Measurements from ENCODE around the gene DLX6.

DLX6 gene

DNA sequence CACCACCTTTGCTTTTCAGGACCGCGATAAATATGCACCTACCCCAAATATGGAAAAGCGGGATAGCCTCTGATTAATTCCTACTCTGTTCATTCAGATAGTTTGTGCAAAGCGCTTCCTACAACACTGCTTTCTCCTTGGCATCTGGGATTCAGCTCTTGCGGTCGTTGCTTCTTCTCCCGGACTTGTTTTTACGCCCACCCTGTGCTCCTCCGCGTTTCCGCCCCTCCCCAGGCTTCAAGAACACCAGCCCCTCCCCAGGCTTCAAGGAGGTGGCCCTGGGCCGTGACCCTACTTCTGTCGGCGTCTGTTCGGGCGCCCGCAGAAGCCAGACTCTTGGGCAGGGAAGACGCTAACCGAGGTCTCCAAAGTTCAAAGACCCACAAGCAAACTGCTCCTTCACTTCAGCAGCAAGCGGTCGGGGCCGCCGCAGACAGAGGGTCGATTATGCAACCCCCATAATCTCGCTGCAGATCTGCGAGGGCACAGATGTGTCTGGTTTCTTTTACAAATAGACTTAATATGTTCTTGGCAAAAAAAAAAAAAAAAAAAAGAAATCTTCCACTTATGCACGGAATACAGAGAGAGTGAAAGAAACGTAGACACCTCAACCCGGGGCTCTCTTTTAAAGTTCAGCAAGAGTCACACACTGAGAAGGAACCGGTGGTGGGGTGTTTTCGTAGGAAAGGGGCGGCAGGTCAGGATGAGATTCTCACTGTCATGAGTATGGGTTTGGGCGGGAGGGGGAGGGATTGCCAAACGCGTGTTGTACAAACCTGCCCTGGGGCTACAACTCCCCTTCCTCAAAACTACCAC, 17.3 kb downstream of the DLX6 start:
- H3K4me3 ChIP-seq (ENCODE audit: low read depth, low read length), result no peak overlapping the region
- TF ChIP-seq, protein P1, sequence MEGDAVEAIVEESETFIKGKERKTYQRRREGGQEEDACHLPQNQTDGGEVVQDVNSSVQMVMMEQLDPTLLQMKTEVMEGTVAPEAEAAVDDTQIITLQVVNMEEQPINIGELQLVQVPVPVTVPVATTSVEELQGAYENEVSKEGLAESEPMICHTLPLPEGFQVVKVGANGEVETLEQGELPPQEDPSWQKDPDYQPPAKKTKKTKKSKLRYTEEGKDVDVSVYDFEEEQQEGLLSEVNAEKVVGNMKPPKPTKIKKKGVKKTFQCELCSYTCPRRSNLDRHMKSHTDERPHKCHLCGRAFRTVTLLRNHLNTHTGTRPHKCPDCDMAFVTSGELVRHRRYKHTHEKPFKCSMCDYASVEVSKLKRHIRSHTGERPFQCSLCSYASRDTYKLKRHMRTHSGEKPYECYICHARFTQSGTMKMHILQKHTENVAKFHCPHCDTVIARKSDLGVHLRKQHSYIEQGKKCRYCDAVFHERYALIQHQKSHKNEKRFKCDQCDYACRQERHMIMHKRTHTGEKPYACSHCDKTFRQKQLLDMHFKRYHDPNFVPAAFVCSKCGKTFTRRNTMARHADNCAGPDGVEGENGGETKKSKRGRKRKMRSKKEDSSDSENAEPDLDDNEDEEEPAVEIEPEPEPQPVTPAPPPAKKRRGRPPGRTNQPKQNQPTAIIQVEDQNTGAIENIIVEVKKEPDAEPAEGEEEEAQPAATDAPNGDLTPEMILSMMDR (IDR thresholded peaks at IDR 0.05; ENCODE audit: low read depth, low read length, missing control alignments), result no peak
- in situ Hi-C loops (cut with HindIII; ENCODE audit: low sequenced_read_pairs), result loop anchor here (10.0 kb wide), 1 partner anchor 1108 kb away; no protein-coding TSS in a partner anchor
- DNase-seq (ENCODE audit: low read depth), result no peak

DNA sequence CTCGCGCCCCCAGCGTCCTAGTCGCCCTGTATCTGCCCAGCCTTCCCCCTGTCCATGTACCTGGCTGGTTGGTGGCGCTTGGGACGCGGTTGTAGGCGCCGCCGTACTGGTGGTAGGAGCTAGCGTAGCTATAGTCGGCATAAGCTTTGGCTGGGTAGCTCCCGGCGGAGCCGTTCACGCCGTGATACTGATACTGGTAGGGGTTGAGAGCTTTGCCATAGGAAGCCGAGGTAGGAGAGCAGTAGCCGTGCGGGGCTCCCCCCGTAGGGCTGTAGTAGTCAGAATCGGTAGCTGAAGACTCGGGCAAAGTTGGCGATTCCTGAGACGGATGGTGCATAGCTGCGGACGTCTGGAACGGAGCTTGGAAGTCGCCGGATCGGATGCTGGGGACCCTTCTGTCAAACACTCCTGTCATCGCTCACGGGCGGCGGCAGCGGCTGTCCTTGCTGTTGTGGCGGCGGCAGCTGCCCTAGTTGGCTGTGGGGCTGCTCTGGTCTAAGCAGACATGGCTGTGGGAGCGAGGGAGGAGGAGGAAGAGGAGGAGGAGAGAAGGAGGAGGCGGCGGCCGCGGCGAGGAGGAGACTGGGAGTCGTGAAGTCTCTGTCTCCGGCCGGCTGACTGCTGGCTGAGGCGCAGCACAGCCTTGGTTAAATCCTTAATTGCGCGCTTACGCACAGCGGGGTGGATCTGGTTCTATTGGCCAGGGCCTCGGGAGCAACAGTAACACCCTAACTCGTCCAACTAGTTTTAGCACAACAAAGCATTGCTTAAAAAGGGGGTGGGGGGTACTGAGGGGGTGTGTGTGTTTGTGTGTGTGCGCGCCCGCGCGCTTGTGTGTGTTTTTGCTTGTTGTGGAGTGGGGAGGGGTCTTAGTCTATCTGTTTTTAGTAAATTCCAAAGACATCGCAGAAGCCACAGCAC, 19.1 kb downstream of the DLX6 start, which contains the start of gene DLX5:
Gene DLX5, minus strand, starts transcription at position 623 of the 921 bp plus-strand sequence. Its CDS starts 208 bp downstream, at position 415.
- in situ Hi-C loops (cut with HindIII; ENCODE audit: low sequenced_read_pairs), result loop anchor here (10.0 kb wide), 1 partner anchor 1110 kb away; no protein-coding TSS in a partner anchor
- peak within 1 kb of the TSS; percentile 36 for H3K4me3 ChIP-seq (ENCODE audit: low read depth, low read length)

DNA sequence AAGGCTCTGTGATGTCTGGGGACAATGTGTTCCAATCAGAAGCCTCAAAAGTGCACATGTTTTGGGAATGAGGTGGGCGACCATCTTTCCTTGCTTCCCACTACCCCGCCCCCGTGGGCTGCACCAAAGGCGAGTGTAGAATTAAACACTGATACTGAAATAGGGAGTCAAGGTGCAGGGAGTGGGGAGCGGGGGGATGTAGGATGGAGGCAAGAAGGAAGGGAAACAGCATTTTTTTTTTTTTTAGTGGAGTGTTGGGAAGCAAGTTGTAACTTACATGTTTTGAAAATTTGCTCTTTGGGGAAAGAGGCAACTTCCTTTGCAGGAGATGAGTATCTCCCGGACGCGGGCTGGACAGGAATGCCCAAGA, 19.8 kb downstream of the DLX6 start:
- in situ Hi-C loops (cut with HindIII; ENCODE audit: low sequenced_read_pairs), result loop anchor here (10.0 kb wide), 1 partner anchor 1110 kb away; no protein-coding TSS in a partner anchor
- H3K4me3 ChIP-seq (ENCODE audit: low read depth, low read length), result no peak overlapping the region
- DNase-seq (ENCODE audit: low read depth), result no peak
- TF ChIP-seq, protein P1 (IDR thresholded peaks at IDR 0.05; ENCODE audit: low read depth, low read length, missing control alignments), result no peak

More for the DNA sequence above, 19.1 kb downstream of the DLX6 start, which contains the start of gene DLX5:
- DNase-seq (ENCODE audit: low read depth), result no peak
- TF ChIP-seq, protein P1 (IDR thresholded peaks at IDR 0.05; ENCODE audit: low read depth, low read length, missing control alignments), result no peak

DNA sequence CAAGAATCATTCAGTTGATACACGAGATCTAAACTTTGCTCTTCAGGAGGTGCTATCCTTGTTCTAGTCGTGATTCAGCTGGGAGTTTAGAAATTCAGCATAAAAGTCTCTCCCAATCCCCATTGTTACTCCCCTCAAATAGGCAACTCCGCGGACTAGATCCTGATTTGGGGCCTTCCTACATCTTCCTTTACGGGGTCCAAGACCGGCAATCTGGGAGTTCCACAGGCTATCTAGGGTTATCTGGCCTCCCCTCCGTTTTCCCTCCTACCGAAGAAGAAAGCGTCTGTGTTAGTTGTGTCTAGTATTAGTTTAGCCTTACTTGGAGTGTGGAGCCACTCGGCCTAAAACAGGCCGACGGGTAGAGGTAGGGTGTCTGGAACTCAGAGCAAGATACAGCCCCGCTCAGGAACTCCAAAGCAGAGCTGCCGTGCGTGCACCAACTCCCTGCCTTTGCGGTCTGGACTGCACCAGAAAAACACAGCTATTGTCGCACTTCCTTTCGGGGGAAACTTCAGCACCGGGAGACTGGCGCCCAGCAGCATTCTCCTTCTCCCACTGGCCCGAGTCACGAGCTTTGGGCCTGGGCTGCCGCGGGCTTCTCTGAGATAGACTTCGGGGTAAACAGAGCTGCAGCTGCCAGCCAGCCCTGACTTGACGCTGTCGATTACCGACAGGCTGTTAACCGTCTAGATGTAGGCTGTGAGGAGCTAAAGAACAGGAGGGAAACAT, 20.8 kb downstream of the DLX6 start:
- H3K4me3 ChIP-seq (ENCODE audit: low read depth, low read length), result no peak overlapping the region
- in situ Hi-C loops (cut with HindIII; ENCODE audit: low sequenced_read_pairs), result loop anchor here (10.0 kb wide), 1 partner anchor 1111 kb away; no protein-coding TSS in a partner anchor
- DNase-seq (ENCODE audit: low read depth), result no peak
- TF ChIP-seq, protein P1 (IDR thresholded peaks at IDR 0.05; ENCODE audit: low read depth, low read length, missing control alignments), result no peak

DNA sequence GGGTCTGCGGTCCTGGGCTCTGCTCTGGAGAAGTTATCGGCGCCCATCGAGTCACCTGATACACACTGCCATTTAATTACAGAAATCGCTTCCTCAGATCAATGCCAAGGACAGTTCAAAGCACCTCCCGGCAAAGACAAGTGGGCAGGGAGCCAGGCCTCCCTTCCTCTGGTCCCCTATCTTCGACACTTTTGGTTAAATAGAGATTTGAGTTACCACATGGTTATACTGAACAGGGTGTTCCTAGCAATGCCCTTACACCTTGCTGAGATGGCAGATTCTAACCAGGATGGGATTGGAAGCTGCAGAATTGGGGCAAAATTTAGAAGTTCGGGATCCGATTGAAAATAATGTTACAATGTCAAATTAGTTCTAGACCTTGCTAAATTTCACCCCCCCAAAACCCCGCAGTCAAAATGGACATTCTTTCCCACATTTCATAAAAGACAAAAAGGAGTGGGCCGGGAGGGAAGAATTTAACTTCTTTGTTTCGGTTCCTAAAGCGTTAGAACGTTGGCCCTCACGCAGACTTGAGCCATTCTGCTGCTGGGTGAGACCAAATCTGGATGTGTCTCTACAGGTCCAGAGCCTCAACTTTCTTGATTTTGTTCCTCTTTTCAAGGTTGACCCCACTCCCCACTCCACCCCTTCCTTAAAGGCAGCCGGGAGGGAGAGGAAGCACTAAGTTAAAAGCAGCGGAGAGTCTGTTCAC, 21.5 kb downstream of the DLX6 start:
- TF ChIP-seq, protein P1 (IDR thresholded peaks at IDR 0.05; ENCODE audit: low read depth, low read length, missing control alignments), result no peak
- no peak for DNase-seq (ENCODE audit: low read depth)
- peak overlapping the region; percentile 26 for H3K4me3 ChIP-seq (ENCODE audit: low read depth, low read length)
- in situ Hi-C loops (cut with HindIII; ENCODE audit: low sequenced_read_pairs), result loop anchor here (10.0 kb wide), 1 partner anchor 1112 kb away; no protein-coding TSS in a partner anchor

Data from astrocyte of the cerebellum (primary cell).